Measurements from ENCODE around the gene CAPN3.

DNA sequence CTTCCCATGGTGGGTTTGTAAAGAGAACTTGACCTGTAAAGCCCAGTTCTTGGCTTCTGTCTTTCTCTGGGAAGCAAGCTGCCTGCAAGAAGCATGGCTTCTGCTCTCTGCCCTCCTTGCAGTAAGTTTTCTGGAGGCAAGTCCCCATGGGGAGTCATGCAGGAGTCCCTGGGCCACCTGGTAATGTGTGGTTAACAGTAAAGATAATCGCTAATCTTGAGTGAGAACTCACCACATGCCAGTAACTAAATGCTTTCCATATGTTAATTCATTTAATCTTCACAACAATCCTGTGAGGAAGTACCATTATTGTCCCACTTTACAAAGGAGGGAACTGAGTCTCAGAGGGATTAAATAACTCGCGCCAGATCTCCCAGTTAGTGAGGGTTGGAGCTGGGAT is 4.2 kb downstream of the CAPN3 start:
- TF ChIP-seq, protein P1, sequence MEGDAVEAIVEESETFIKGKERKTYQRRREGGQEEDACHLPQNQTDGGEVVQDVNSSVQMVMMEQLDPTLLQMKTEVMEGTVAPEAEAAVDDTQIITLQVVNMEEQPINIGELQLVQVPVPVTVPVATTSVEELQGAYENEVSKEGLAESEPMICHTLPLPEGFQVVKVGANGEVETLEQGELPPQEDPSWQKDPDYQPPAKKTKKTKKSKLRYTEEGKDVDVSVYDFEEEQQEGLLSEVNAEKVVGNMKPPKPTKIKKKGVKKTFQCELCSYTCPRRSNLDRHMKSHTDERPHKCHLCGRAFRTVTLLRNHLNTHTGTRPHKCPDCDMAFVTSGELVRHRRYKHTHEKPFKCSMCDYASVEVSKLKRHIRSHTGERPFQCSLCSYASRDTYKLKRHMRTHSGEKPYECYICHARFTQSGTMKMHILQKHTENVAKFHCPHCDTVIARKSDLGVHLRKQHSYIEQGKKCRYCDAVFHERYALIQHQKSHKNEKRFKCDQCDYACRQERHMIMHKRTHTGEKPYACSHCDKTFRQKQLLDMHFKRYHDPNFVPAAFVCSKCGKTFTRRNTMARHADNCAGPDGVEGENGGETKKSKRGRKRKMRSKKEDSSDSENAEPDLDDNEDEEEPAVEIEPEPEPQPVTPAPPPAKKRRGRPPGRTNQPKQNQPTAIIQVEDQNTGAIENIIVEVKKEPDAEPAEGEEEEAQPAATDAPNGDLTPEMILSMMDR (IDR thresholded peaks at IDR 0.05), result no peak
- TF ChIP-seq POLR2A (IDR thresholded peaks at IDR 0.05) (no peak), POLR2AphosphoS5 (IDR thresholded peaks at IDR 0.05) (no peak)

All from breast epithelium (tissue), 3 donors.